Stimulated activated CD4-positive, alpha-beta T cell treated with anti-CD3 and anti-CD28 coated beads, Interleukin-15, amount 100 ng/mL, for 1 hour (primary cell): ENCODE data around the gene RARG.
"Not testable (repeated sequence)": the region's sequence is repeated elsewhere in the genome, so short reads cannot be mapped to it uniquely, and the experiment has no call there.

ENCODE experiments used
- DNase-seq, 2 donors: peaks; one replicate each; pipeline ENCODE4 v3.0.0-alpha.2; 2020; ENCODE audit warnings: low read depth in 1 of 2, low spot score in 1 of 2

The RARG gene

GRCh38 chr12:53173085-53173715 lies 58.8 kb downstream of the RARG start:
- no peak for DNase-seq

GRCh38 chr12:53172352-53172751 lies 59.7 kb downstream of the RARG start:
- no peak for DNase-seq

DNA sequence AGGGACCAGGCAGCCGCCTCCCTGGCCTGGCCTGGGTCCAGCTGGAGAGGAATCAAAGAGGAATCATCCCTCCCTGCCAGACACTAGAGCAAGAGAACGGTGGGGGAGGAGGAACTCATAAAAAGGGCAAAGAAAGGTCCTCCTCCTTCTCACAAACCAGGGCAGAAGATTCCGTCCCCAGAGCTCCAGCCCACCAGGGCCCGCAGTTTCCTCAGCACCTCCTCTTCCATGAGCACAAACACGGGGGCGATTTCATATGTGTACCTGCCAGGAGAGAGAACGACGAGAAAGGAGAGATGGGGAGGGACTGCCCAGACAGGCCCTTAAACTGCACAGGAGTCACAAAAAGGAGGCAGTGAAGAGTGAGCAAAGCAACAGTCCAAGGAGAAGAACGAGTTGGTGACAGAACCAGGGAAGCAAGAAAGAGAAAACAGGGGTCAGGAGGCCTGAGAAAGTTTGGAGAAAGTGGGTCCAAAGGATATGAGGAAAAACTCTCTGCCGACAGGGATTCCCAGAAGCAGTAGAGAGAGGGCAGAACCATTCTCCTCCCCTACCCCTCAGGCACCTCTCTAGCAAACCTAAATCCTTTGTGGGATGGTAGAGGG lies 60.2 kb downstream of the RARG start:
- no peak for DNase-seq

DNA sequence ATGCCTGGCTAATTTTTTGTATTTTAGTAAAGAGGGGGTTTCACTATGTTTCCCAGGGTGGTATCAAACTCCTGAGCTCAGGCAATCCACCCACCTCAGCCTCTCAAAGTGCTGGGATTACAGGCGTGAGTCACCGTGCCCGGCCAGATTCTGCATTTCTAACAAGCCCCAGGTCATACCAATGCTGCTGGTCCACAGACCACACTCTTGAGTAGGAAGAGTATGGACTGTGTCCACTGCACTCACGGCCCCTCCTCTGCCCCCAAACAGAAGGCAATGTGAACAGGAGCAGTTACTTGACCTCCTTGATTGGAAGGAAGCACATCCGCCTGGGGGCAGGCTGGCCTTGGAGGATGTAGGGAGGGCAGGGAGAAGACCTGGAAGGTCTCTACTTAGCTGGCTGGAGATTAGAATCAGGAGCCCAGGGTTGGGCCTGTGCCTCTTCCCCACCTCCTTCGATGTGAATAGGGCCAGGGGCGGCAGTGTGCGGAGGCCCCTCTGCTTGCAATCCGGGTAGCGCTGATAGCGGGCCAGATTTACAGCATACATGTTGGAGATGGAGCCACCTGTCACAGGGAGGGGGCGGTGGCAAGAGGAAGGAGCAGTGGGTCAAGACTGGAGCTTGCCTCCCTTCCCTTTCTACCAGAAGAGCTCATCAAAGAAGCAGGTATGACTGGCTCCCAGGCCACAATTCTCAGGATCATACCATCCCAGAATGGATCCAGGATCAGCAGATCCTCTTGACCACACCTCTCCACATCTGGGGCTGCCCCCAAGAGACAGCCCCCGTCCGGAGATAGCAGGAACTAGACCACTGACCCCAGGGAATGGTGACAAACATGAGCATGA lies 60.9 kb downstream of the RARG start:
- no peak for DNase-seq

- DNase-seq = no peak
Measured at GRCh38 chr12:53170215-53170614, 61.8 kb downstream of the RARG start.

- DNase-seq = no peak
Measured at GRCh38 chr12:53169644-53170043, 62.4 kb downstream of the RARG start.

DNA sequence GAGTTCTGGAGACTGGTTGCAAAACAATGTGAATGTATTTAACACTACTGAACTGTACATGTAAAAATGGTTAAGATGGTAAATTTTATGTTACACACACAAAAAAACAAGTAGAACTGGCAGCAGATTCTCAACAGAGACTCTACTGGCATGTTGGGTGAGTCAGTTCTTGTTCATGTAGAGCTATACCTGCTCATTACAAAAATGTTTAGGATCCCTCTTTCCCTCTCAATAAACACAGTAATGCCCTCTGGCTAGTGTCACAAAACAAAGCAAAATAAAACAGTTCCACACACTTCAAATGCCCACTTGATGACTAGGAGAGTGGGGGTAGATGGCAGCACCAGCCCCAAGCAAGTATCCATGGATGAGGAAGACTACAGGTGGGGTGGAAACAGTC lies 65.2 kb downstream of the RARG start:
- no peak for DNase-seq

GRCh38 chr12:53163008-53163407 lies 69.0 kb downstream of the RARG start:
- DNase-seq = not testable (repeated sequence)

GRCh38 chr12:53161119-53161911 lies 70.7 kb downstream of the RARG start:
- no peak for DNase-seq

- DNase-seq = no peak
Measured at GRCh38 chr12:53160673-53161072, 71.3 kb downstream of the RARG start.
